ENCODE measurements around the gene CD200R1L. TPM values are rescaled to one million over a fixed set of nuclear protein-coding genes. Genes with fewer than 3 reads are reported as not detected.

Gene CD200R1L
- total RNA-seq, 1 donor from 2014 or later: not detected

GRCh38 chr3:112773864-112774263 lies 72.8 kb downstream of the CD200R1L start:
- no peak for DNase-seq (ENCODE audit: low spot score)
- intact Hi-C loops (cut with DNase I): no loop called here

DNA sequence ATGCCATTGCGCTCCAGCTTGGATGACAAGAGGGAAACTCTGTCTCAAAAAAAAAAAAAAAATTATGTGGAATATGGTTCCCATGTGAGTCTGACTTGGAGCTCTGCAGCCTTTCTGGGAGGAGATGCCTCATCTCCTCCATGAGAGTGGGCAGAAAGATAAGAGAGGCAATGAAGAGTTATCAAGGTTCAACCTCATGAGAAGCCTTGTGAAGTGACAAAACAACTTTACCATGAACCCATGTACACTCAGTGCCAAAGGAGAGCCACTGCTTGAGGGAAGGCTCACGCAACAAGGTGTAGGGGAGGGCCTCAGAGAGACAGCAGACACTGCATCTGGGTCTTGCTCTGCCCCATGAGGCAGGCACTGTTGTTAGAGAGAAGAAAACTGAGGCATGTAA lies 75.7 kb downstream of the CD200R1L start:
- DNase-seq (ENCODE audit: low spot score): no peak
- intact Hi-C loops (cut with DNase I): no loop called here

GRCh38 chr3:112770032-112770626 lies 76.5 kb downstream of the CD200R1L start:
- intact Hi-C loops (cut with DNase I): no loop called here

GRCh38 chr3:112769286-112769978 lies 77.2 kb downstream of the CD200R1L start:
- intact Hi-C loops (cut with DNase I): no loop called here
- no peak for DNase-seq (ENCODE audit: low spot score)

More at GRCh38 chr3:112770032-112770626, 76.5 kb downstream of the CD200R1L start:
- DNase-seq (ENCODE audit: low spot score): no peak

- intact Hi-C loops (cut with DNase I): no loop called here
- no peak for DNase-seq (ENCODE audit: low spot score)
These were observed 78.9 kb downstream of the CD200R1L start for GRCh38 chr3:112767777-112768176.

DNA sequence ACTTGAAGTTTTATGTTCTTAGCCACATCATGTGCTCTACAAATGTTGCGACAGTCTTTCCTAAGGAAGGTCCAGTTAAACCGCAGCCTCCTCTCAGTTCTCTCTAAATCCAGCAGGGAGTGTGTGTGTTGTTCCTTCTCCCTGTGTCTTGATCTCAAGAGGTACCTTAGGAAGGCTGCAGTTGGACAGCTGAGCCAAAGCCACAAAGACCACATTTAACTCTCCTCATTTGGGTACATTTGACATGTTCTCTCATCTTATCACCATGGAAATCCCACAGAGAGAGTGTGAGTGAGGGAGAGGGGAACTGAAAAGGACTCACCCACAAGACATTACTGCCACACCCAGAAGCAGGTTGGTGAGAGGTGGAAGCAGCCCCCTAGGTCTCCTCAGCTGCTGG lies 79.5 kb downstream of the CD200R1L start:
- intact Hi-C loops (cut with DNase I): no loop called here

More for the DNA sequence above, 79.5 kb downstream of the CD200R1L start:
- no peak for DNase-seq (ENCODE audit: low spot score)

Other genes with a start within 250 kb of the CD200R1L start
- 122 TPM for gene CCDC80, start 205.7 kb downstream of the CD200R1L start, total RNA-seq
- gene CD200R1, start 128.2 kb upstream of the CD200R1L start, total RNA-seq: 0.51 TPM
- 18.3 TPM for gene GTPBP8, start 144.1 kb upstream of the CD200R1L start, total RNA-seq